ENCODE results near the gene PCDHB16. TPM values are rescaled to one million over a fixed set of nuclear protein-coding genes. Genes with fewer than 3 reads are reported as not detected.
"Not testable (repeated sequence)": the region's sequence is repeated elsewhere in the genome, so short reads cannot be mapped to it uniquely, and the experiment has no call there.

The PCDHB16 gene
- total RNA-seq: 2.5 TPM
- long read RNA-seq: 0 reads

DNA sequence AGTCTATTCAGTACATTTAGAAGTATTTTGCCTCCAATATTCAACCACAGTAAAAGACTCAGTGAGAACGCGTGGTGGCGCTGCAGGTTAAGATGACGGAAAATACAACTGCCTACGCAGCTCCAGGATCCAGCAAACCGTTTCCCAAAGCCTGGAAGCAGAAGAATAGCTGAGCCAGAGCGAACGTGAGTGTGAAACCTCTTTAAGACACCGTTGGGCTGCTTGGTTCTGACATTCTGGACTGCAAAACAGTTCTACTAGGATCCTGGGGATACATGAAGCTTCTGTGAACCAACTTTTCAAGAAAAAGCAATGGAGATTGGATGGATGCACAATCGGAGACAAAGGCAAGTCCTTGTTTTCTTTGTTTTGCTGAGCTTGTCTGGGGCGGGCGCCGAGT lies at the start of gene PCDHB16:
Gene PCDHB16 (plus strand): TSS at position 140 of the 400 bp plus-strand sequence. CDS start 173 bp downstream, at position 313.
- ATAC-seq (no peak), DNase-seq (ENCODE audit: missing footprints) (no peak)
- intact Hi-C loops (cut with DNase I): no loop called here

DNA sequence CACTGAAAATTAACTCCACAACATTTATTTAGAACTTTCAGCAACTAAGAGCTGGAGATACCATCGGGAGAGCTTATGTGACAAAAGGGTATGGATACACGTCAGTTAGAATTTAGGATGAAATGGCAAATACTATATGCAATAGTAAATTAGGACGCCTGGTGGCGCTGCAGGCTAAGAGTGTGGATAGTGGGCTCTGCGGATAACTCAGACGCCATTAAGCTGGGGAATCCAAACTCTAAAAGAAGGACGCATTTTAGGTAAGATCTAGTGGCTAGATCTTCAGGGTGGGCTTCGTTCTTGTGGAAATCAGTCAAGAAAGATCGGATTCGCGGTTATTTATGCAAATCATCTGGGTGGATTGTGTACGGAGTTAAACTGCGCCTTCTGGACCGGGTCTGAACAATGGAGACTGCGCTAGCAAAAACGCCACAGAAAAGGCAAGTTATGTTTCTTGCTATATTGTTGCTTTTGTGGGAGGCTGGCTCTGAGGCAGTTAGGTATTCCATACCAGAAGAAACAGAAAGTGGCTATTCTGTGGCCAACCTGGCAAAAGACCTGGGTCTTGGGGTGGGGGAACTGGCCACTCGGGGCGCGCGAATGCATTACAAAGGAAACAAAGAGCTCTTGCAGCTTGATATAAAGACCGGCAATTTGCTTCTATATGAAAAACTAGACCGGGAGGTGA lies 47.0 kb upstream of the PCDHB16 start, which contains the start of gene PCDHB5:
Gene PCDHB5 (plus strand): TSS at position 177 of the 688 bp plus-strand sequence. CDS start 229 bp downstream, at position 406.
- ATAC-seq (no peak), DNase-seq (ENCODE audit: missing footprints) (no peak)
- intact Hi-C loops (cut with DNase I): no loop called here

GRCh38 chr5:141135718-141136266 lies 46.4 kb upstream of the PCDHB16 start:
- no peak for ATAC-seq
- no peak for DNase-seq (ENCODE audit: missing footprints)
- intact Hi-C loops (cut with DNase I): no loop called here

DNA sequence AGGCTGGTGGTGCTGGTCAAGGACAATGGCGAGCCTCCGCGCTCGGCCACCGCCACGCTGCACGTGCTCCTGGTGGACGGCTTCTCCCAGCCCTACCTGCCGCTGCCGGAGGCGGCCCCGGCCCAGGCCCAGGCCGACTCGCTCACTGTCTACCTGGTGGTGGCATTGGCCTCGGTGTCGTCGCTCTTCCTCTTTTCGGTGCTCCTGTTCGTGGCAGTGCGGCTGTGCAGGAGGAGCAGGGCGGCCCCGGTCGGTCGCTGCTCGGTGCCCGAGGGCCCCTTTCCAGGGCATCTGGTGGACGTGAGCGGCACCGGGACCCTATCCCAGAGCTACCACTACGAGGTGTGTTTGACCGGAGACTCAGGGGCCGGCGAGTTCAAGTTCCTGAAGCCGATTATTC lies 44.8 kb upstream of the PCDHB16 start:
- intact Hi-C loops (cut with DNase I): not testable (repeated sequence)

DNA sequence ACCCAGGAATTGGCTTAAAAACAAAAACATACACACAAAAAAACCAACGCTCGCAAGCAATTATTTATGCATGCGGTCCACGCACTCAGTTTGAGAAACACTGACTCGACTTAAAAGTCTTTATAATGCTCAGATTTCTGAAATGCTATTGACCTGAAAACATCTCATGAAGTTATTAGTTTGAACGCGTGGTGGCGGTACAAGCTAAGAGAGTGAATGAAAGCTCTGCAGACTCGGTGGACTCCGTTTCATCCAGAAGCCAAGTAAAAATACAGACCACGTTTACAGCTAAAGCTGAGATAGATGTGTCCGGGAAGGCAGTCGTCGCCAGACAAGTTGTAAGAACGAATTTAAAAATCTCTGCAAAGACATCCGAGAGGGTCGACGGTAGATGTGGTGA lies 32.4 kb upstream of the PCDHB16 start, which contains the start of gene PCDHB6:
Gene PCDHB6 (plus strand): TSS at position 246 of the 400 bp plus-strand sequence. CDS start 201 bp downstream, outside the sequence.
- no peak for DNase-seq (ENCODE audit: missing footprints)
- no peak for ATAC-seq
- intact Hi-C loops (cut with DNase I): no loop called here

More for the DNA sequence above, 44.8 kb upstream of the PCDHB16 start:
- DNase-seq (ENCODE audit: missing footprints): peak; percentile 40
- not testable (repeated sequence) for ATAC-seq

GRCh38 chr5:141150224-141150992 lies 31.8 kb upstream of the PCDHB16 start:
- DNase-seq (ENCODE audit: missing footprints): peak; percentile 68
- ATAC-seq: no peak
- intact Hi-C loops (cut with DNase I): no loop called here

DNA sequence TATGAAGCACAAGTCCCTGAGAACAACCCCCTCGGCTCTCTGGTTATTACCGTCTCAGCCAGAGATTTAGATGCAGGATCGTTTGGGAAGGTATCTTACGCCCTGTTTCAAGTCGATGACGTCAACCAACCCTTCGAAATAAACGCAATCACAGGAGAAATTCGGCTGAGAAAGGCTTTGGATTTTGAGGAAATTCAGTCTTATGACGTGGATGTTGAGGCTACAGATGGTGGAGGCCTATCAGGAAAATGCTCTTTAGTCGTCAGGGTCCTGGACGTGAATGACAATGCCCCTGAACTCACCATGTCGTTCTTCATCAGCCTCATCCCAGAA lies 31.2 kb upstream of the PCDHB16 start:
- intact Hi-C loops (cut with DNase I): no loop called here
- ATAC-seq (no peak), DNase-seq (ENCODE audit: missing footprints) (no peak)

- ATAC-seq; intact Hi-C loops (cut with DNase I); DNase-seq (ENCODE audit: missing footprints): not testable (repeated sequence)
Observed at GRCh38 chr5:141151632-141152031, 30.6 kb upstream of the PCDHB16 start.

DNA sequence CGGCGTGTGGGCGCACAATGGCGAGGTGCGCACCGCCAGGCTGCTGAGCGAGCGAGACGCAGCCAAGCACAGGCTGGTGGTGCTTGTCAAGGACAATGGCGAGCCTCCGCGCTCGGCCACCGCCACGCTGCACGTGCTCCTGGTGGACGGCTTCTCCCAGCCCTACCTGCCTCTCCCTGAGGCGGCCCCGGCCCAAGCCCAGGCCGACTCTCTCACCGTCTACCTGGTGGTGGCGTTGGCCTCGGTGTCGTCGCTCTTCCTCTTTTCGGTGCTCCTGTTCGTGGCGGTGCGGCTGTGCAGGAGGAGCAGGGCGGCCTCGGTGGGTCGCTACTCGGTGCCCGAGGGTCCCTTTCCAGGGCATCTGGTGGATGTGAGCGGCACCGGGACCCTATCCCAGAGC lies 30.1 kb upstream of the PCDHB16 start:
- not testable (repeated sequence) for ATAC-seq; DNase-seq (ENCODE audit: missing footprints)

GRCh38 chr5:141155540-141156374 lies 26.4 kb upstream of the PCDHB16 start:
- no peak for DNase-seq (ENCODE audit: missing footprints)
- ATAC-seq: no peak
- intact Hi-C loops (cut with DNase I): no loop called here

More for the DNA sequence above, 30.1 kb upstream of the PCDHB16 start:
- intact Hi-C loops (cut with DNase I): not testable (repeated sequence)

DNA sequence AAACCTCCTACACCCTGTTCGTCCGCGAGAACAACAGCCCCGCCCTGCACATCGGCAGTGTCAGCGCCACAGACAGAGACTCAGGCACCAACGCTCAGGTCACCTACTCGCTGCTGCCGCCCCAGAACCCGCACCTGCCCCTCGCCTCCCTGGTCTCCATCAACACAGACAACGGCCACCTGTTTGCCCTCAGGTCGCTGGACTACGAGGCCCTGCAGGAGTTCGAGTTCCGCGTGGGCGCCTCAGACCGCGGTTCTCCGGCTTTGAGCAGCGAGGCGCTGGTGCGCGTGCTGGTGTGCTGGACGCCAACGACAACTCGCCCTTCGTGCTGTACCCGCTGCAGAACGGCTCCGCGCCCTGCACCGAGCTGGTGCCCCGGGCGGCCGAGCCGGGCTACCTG lies 24.8 kb upstream of the PCDHB16 start:
- DNase-seq (ENCODE audit: missing footprints); intact Hi-C loops (cut with DNase I); ATAC-seq: not testable (repeated sequence)

DNA sequence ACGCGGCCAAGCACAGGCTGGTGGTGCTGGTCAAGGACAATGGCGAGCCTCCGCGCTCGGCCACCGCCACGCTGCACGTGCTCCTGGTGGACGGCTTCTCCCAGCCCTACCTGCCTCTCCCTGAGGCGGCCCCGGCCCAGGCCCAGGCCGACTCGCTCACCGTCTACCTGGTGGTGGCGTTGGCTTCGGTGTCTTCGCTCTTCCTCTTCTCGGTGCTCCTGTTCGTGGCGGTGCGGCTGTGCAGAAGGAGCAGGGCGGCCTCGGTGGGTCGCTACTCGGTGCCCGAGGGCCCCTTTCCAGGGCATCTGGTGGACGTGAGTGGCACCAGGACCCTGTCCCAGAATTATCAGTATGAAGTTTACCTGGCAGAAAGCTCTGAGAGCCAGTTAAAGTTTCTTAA lies 24.3 kb upstream of the PCDHB16 start:
- intact Hi-C loops (cut with DNase I); DNase-seq (ENCODE audit: missing footprints); ATAC-seq: not testable (repeated sequence)

DNA sequence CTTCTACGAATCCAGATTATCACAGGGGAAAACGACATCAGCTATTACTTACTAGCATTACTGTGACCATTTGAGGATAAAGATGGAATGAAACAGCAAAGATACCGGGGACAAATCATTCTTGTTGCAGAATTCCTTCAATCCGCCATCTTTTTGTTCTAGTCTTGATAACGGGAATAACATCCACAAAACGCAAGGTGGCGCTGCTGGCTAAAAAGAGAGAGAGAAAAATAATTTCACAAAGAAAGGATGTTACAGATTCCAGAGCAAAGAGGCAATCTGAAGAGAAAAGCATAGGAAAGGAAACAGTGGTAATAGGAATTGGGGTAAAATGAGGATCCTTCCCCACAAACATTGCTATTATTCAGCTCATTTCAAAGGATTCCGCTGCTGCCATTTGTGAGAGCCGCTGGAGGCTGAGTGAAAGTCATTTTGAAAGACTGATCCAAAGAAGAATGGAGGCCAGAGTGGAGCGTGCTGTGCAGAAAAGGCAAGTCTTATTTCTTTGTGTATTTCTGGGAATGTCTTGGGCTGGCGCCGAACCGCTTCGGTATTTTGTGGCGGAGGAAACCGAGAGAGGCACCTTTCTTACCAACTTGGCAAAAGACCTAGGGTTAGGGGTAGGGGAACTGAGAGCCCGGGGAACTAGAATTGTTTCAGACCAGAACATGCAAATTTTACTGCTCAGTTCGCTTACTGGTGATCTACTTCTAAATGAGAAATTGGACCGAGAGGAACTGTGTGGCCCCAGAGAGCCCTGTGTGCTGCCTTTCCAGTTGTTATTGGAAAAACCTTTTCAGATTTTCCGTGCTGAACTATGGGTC lies 9.6 kb upstream of the PCDHB16 start, which contains the start of gene PCDHB7:
Gene PCDHB7 (plus strand): TSS at position 264 of the 824 bp plus-strand sequence. CDS start 192 bp downstream, at position 456.
- ATAC-seq (no peak), DNase-seq (ENCODE audit: missing footprints) (no peak)
- intact Hi-C loops (cut with DNase I): no loop called here

DNA sequence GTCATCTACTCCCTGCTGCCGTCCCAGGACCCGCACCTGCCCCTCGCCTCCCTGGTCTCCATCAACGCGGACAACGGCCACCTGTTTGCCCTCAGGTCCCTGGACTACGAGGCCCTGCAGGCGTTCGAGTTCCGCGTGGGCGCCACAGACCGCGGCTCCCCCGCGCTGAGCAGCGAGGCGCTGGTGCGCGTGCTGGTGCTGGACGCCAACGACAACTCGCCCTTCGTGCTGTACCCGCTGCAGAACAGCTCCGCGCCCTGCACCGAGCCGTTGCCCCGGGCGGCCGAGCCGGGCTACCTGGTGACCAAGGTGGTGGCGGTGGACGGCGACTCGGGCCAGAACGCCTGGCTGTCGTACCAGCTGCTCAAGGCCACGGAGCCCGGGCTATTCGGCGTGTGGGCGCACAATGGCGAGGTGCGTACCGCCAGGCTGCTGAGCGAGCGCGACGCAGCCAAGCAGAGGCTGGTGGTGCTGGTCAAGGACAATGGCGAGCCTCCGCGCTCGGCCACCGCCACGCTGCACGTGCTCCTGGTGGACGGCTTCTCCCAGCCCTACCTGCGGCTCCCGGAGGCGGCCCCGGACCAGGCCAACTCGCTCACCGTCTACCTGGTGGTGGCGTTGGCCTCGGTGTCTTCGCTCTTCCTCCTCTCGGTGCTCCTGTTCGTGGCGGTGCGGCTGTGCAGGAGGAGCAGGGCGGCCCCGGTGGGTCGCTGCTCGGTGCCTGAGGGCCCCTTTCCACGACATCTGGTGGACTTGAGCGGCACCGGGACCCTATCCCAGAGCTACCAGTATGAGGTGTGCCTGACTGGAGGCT lies 7.7 kb upstream of the PCDHB16 start:
- intact Hi-C loops (cut with DNase I); ATAC-seq; DNase-seq (ENCODE audit: missing footprints): not testable (repeated sequence)

DNA sequence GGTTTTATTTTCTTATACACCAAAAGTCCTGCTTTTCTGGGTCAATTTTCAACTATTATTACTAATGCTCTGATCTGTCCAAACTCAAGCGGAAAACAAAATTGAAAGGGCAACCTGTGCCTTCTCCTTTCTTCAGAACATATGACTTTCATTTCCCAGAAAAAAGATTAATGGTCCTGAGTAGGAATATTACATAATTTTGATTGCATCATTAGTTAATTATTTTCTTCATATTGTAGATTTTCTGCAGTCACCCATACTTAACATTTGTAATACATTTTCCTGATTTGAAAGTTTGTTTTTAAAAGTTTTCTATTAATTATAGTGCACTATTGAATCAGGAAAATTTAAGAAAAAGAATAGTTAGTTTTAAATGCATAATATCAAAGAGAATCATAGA lies 6.3 kb upstream of the PCDHB16 start:
- intact Hi-C loops (cut with DNase I): no loop called here
- no peak for ATAC-seq
- no peak for DNase-seq (ENCODE audit: missing footprints)

DNA sequence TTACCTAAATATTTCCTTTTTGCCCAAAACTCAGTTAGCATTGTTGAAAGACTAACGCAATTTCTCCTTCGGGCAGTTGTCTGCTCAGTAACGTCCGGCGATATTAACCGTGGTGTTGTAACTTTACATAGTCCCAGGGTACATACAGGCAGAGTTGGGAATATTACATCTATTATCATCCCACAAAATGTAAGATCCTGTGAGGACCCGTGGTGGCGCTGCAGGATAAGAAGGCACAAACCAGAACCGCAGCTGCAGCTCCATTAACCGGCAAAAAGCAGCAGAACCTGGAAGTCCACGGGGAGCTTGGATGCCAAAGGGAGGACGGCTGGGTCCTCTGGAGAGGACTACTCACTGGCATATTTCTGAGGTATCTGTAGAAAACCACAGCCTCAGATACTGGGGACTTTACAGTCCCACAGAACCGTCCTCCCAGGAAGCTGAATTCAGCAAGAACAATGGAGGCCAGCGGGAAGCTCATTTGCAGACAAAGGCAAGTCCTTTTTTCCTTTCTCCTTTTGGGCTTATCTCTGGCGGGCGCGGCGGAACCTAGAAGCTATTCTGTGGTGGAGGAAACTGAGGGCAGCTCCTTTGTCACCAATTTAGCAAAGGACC lies 4.5 kb upstream of the PCDHB16 start, which contains the start of gene PCDHB8:
Gene PCDHB8 (plus strand): TSS at position 214 of the 615 bp plus-strand sequence. CDS start 245 bp downstream, at position 459.
- DNase-seq (ENCODE audit: missing footprints); intact Hi-C loops (cut with DNase I): not testable (repeated sequence)
- peak; percentile 73 for ATAC-seq
